ENCODE data around the gene FLVCR2.
A peak's percentile ranks its signal among the peaks of the same experiment; 100 is the strongest.

The FLVCR2 gene

DNA sequence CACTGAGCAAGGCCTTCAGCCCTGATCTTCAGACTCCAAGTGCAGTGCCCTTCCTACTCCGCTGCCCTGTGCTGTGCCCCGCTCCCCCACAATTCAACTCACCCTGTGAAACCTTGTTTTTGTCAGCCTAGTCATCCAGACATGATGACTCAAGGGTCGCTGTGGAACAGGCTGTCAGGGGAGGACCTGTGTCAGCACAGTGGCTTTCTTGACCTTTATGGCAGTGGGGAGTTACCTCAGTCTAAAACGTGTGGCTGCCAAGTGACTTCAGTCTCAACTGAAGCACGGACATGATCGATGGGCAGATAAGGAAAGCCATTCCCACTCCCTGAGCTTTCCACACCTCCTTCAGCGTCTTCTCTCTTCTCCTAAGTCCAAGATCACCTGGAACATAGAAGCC lies 16.3 kb upstream of the FLVCR2 start:
- Mint-ChIP-seq H3K9me3 (no peaks in the 10 kb centered on the region), H3K27ac (no peak overlapping the region), H3K27me3 (peaks cover 0 to 12% of the 10 kb centered on the region in 2 donors), H3K4me3 (no peak overlapping the region), H3K36me3 (ENCODE audit: insufficient read depth) (peaks cover 3% of the 10 kb centered on the region), H3K4me1 (ENCODE audit: low read depth in 2 of 2) (peaks cover 14 to 27% of the 10 kb centered on the region in 2 donors)
- no peak for DNase-seq
- no peak for ATAC-seq (replicated peaks)

DNA sequence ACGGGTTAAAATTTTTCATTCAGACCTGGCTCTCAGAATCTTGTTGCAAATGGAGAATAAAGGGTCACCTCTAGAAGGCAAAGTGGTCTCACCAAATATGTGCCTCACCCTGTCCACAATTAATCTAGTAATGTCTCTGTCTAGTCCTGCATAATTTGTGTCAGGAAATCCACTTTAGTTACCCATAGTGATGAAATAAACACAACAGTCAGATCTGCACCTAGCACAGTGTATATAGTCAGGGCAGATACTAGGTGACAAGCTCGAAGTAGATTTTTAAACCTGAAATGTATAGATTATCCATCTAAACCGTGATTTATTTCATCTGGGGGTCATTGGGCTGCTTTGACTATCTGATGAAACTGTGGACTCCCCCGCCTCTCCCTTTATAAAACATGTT lies 15.9 kb upstream of the FLVCR2 start:
- H3K4me3 Mint-ChIP-seq, result no peak overlapping the region
- DNase-seq, result no peak
- peaks cover 0 to 12% of the 10 kb centered on the region in 2 donors for H3K27me3 Mint-ChIP-seq
- H3K9me3 Mint-ChIP-seq, result no peaks in the 10 kb centered on the region
- H3K36me3 Mint-ChIP-seq (ENCODE audit: insufficient read depth), result peaks cover 3% of the 10 kb centered on the region
- no peak for ATAC-seq (replicated peaks)
- peaks cover 14 to 27% of the 10 kb centered on the region in 2 donors for H3K4me1 Mint-ChIP-seq (ENCODE audit: low read depth in 2 of 2)
- H3K27ac Mint-ChIP-seq, result no peak overlapping the region

DNA sequence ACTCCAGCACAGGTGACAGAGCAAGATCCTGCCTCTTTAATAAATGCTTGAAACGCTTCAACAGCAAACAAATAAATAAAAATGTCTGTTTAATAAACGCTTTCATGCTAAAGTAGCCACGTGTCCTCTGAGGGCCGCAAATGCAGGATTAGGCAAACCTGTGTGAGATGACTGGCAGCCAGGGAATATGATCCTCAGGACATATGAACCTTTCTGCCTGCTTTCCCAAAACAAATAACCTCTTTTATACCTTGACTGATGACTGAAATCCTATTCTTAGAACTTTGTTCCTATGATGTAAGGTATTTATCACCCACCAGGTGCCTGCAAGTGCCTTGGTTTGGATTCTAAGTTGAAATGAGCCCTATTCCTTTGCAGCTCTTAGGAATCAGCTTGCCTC lies 14.5 kb upstream of the FLVCR2 start:
- Mint-ChIP-seq H3K36me3 (ENCODE audit: insufficient read depth) (peaks cover 3% of the 10 kb centered on the region), H3K27ac (no peak overlapping the region), H3K4me1 (ENCODE audit: low read depth in 2 of 2) (peaks cover 14 to 27% of the 10 kb centered on the region in 2 donors), H3K27me3 (peaks cover 0 to 12% of the 10 kb centered on the region in 2 donors), H3K9me3 (no peaks in the 10 kb centered on the region), H3K4me3 (no peak overlapping the region)
- ATAC-seq (replicated peaks), result no peak
- no peak for DNase-seq

DNA sequence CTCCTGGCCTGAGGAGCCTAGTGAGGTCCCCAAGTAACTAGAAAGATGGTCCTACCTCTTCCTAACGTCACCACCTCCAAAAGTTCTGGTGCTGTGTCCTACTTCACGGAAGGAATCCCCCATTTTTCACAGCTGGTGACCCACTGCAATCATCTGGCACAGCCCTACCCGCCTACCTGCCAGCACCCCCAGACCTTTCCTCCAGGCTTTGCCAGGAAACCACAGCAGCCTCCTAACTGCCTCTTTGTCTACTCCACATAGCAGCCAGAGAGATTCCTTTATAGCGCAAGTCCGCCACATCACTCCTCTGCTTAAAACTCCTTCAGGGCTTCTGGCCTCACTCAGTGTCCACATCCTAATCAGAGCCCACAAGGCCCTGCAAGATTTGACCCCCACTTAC lies 13.4 kb upstream of the FLVCR2 start:
- no peak overlapping the region for H3K4me3 Mint-ChIP-seq
- peaks cover 14 to 27% of the 10 kb centered on the region in 2 donors for H3K4me1 Mint-ChIP-seq (ENCODE audit: low read depth in 2 of 2)
- ATAC-seq (replicated peaks), result no peak
- peaks cover 0 to 12% of the 10 kb centered on the region in 2 donors for H3K27me3 Mint-ChIP-seq
- DNase-seq, result no peak
- H3K36me3 Mint-ChIP-seq (ENCODE audit: insufficient read depth), result peaks cover 3% of the 10 kb centered on the region
- no peaks in the 10 kb centered on the region for H3K9me3 Mint-ChIP-seq
- H3K27ac Mint-ChIP-seq, result peak overlapping the region in 1 of 2 donors; percentile 17

DNA sequence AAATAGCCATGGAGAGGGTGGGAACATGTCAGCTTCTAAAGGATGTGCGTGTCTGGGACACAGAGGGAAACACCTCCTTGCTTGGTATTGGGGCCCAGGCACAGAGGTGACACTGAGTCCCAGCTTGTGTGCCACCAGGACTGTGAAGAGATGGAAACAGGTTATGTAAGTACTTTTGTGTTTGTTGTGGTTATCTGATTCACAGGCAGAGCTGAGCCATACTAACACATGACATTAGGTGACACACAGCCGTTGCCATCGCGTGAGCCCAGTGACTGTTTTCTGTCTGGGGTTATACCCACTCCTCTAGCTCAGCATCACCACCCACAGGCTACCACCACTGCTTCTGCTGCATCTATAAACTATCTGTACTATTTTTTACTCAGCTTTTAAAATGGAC lies 12.1 kb upstream of the FLVCR2 start:
- Mint-ChIP-seq H3K4me1 (ENCODE audit: low read depth in 2 of 2) (peaks cover 10 to 15% of the 10 kb centered on the region in 2 donors), H3K4me3 (peak overlapping the region in 1 of 2 donors; percentile 11), H3K9me3 (no peaks in the 10 kb centered on the region), H3K27ac (peak overlapping the region; percentile 21 to 84), H3K36me3 (ENCODE audit: insufficient read depth) (peaks cover 3% of the 10 kb centered on the region), H3K27me3 (peaks cover 0 to 12% of the 10 kb centered on the region in 2 donors)
- DNase-seq, result peak in 2 of 3 experiments; percentile 15 to 24
- ATAC-seq (replicated peaks), result peak; percentile 96

DNA sequence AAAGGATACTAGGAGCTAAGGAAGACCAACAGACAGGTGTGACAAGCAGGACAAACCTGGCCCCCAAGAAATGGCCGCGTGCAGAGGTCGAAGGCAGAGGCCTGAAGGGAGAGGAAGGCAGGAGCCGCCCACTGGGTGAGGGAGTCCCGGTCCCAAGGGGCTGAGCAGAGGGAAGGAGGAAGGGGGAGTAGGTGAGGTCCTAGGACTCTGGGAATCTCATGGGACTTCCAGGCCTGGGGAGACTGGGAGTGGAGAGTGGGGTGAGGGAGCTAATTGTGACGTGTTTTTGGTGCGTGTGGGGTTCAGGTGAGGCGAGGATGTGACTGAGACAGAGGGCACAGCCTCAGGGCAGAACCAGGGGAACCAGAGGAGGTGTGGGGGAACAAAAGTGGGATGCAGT lies 11.7 kb upstream of the FLVCR2 start:
- ATAC-seq (replicated peaks) (no peak), DNase-seq (no peak)
- no peak overlapping the region for H3K4me3 Mint-ChIP-seq
- H3K27ac Mint-ChIP-seq, result peak overlapping the region; percentile 21 to 84
- H3K27me3 Mint-ChIP-seq, result peaks cover 0 to 7% of the 10 kb centered on the region in 2 donors
- H3K9me3 Mint-ChIP-seq, result no peaks in the 10 kb centered on the region
- H3K36me3 Mint-ChIP-seq (ENCODE audit: insufficient read depth), result peaks cover 3% of the 10 kb centered on the region
- peaks cover 10 to 12% of the 10 kb centered on the region in 2 donors for H3K4me1 Mint-ChIP-seq (ENCODE audit: low read depth in 2 of 2)

DNA sequence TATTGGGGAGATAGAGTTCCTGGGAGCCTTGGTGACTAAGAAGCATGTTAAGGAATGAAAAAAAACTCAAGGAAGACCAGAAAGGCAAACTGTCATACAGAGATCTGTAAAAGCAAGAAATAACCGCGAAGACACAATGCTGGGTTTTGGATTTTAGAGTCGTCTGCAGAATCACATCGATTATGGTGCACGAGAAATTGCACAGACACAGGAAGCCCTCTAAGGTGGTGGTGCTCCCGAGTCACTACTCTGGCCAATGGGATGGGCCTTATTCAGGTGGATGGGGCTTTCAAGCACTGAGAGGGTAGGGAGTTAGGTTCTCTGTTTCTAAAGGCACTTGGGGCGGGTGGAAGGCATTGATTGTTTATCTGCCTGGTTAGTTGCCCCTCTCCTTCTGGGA lies 10.3 kb upstream of the FLVCR2 start:
- H3K27me3 Mint-ChIP-seq, result no peaks in the 10 kb centered on the region
- H3K4me3 Mint-ChIP-seq, result no peak overlapping the region
- peaks cover 3% of the 10 kb centered on the region for H3K36me3 Mint-ChIP-seq (ENCODE audit: insufficient read depth)
- H3K4me1 Mint-ChIP-seq (ENCODE audit: low read depth in 2 of 2), result peaks cover 10 to 12% of the 10 kb centered on the region in 2 donors
- no peak overlapping the region for H3K27ac Mint-ChIP-seq
- H3K9me3 Mint-ChIP-seq, result no peaks in the 10 kb centered on the region
- ATAC-seq (replicated peaks) (no peak), DNase-seq (no peak)

DNA sequence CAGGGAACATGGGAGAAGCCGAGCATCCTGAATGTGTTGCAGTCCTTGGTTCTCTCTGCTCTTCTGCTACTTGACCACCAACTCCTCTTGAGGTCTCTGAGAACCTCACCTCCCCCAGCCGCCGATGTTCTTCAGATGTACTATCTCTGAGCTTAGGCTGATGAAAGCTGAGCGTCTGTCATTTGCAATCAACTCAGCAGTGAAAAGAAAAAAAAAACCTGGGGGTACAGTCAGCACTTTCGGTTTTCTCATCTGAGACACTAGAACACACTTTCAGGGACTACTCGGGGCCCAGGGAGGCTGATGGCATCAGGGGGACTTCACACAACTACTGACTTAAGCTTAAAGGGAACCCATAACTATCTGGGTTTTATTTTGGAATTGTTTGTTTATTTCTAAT lies 9.6 kb upstream of the FLVCR2 start:
- Mint-ChIP-seq H3K27ac (peak overlapping the region in 1 of 2 donors; percentile 26), H3K4me1 (ENCODE audit: low read depth in 2 of 2) (peaks cover 10 to 12% of the 10 kb centered on the region in 2 donors), H3K9me3 (no peaks in the 10 kb centered on the region), H3K4me3 (no peak overlapping the region), H3K27me3 (no peaks in the 10 kb centered on the region), H3K36me3 (ENCODE audit: insufficient read depth) (peaks cover 3% of the 10 kb centered on the region)
- DNase-seq (no peak), ATAC-seq (replicated peaks) (no peak)

DNA sequence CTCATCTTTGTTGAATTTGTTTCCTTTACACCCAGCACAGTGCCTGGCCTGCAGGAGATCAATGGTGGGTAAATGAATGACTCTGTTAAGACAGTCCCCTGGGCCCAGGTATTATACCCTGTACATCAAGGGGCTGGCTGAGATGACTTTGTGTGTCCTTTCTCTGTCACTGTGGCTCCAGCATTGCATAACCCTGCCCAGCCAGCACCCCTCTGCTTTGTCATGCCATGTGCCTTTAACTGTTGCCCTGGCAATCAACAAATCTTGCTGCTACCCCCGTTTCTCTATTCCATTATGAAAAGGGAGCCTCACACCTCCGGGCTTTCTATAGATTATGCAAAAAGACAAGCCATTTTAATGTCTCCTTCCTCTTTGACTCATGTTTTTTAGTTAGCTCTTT lies 7.6 kb upstream of the FLVCR2 start:
- Mint-ChIP-seq H3K4me3 (no peak overlapping the region), H3K4me1 (ENCODE audit: low read depth in 2 of 2) (peaks cover 8 to 10% of the 10 kb centered on the region in 2 donors), H3K27me3 (no peaks in the 10 kb centered on the region), H3K27ac (no peak overlapping the region), H3K9me3 (no peaks in the 10 kb centered on the region), H3K36me3 (ENCODE audit: insufficient read depth) (peaks cover 5% of the 10 kb centered on the region)
- DNase-seq (no peak), ATAC-seq (replicated peaks) (no peak)

DNA sequence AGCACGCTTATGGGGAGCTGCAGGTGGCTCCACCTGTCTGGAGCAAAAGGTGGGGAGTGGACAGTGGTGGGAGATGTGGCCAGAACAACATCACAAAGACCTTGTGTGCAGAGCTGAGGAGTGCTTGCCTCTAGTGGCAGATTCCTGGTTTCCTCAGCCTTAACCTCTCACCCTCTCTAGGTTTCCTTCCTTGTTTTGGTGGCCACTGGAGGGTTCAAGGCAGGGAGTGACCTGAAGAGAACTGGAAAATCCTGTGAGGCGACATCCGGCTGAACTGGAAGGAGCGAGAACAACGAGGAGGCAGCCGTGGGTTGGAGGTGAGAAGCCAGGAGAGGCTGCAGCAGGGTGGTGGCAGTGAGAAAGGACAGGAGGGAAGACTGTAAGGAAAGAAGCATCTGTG lies 6.3 kb upstream of the FLVCR2 start:
- Mint-ChIP-seq H3K4me3 (no peak overlapping the region), H3K27ac (no peak overlapping the region), H3K27me3 (no peaks in the 10 kb centered on the region), H3K9me3 (no peaks in the 10 kb centered on the region), H3K4me1 (ENCODE audit: low read depth in 2 of 2) (no peaks in the 10 kb centered on the region), H3K36me3 (ENCODE audit: insufficient read depth) (peaks cover 2% of the 10 kb centered on the region)
- ATAC-seq (replicated peaks) (no peak), DNase-seq (no peak)

DNA sequence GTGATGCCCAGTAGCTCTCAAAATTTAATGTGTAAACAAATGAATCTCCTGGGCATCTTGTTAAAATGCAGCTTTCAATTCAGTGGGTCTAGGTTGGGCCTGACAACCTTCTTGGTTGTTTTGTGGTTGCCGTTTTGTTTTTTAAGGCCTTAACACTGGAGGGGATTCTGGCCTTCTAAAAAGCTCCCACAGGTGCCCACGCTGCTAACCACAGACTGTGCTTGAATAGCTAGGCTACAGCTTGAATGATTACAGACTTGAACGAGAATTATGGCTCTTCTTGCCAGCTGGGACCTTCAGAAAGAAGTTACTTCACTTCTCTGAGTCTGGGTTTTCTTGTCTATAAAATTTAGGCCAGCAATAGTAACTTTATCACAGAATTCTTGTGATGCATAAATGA lies 1.3 kb upstream of the FLVCR2 start:
- no peak overlapping the region for H3K27ac Mint-ChIP-seq
- peaks cover 16 to 20% of the 10 kb centered on the region in 2 donors for H3K4me1 Mint-ChIP-seq (ENCODE audit: low read depth in 2 of 2)
- no peaks in the 10 kb centered on the region for H3K9me3 Mint-ChIP-seq
- DNase-seq, result no peak
- no peak for ATAC-seq (replicated peaks)
- H3K36me3 Mint-ChIP-seq (ENCODE audit: insufficient read depth), result peaks cover 2% of the 10 kb centered on the region
- H3K27me3 Mint-ChIP-seq, result no peaks in the 10 kb centered on the region
- peak overlapping the region in 1 of 2 donors; percentile 87 for H3K4me3 Mint-ChIP-seq

DNA sequence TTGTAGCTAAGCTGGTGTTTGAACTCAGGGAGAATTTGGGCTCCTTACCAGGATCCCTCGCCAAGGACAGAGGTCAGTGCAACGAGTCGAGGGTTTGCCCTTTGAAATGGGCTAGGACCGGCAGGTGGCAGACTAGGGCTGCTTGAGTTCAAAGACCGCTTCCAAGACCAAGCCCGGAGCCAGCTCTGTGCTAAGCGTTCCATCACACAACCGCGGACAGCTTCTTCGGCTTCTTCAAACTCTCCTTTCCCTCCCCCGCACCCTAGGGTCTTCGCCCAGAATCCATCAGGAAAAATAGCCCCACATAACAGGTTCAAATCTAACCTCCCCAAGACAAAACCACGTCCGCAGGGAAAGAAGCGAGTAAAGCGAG lies 705 bp upstream of the FLVCR2 start:
- Mint-ChIP-seq H3K9me3 (no peaks in the 10 kb centered on the region), H3K27ac (peak overlapping the region; percentile 81 to 91), H3K4me1 (ENCODE audit: low read depth in 2 of 2) (peaks cover 16 to 20% of the 10 kb centered on the region in 2 donors), H3K27me3 (no peaks in the 10 kb centered on the region), H3K4me3 (peak overlapping the region; percentile 87 to 92), H3K36me3 (ENCODE audit: insufficient read depth) (peaks cover 2% of the 10 kb centered on the region)
- ATAC-seq (replicated peaks), result peak; percentile 89
- DNase-seq, result peak; percentile 52 to 62 (median 55)

DNA sequence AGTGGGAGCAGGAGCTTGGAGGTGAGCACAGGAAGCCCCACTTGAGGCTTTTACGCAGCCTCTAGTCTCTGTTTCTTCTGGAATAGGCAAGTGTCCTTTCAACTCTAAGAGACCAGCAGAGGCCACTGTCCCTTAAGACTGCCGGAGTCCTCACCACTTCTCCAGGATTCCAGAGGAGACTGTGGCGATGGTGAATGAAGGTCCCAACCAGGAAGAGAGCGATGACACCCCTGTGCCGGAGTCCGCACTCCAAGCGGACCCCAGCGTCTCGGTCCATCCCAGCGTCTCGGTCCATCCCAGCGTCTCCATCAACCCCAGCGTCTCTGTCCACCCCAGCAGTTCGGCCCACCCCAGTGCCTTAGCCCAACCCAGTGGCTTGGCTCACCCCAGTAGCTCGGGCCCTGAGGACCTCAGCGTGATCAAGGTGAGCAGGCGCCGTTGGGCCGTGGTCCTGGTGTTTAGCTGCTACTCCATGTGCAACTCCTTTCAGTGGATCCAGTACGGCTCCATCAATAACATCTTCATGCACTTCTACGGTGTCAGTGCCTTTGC lies 442 bp downstream of the FLVCR2 start:
- Mint-ChIP-seq H3K36me3 (ENCODE audit: insufficient read depth) (peaks cover 2% of the 10 kb centered on the region), H3K4me1 (ENCODE audit: low read depth in 2 of 2) (peaks cover 16 to 20% of the 10 kb centered on the region in 2 donors), H3K27ac (no peak overlapping the region)

DNA sequence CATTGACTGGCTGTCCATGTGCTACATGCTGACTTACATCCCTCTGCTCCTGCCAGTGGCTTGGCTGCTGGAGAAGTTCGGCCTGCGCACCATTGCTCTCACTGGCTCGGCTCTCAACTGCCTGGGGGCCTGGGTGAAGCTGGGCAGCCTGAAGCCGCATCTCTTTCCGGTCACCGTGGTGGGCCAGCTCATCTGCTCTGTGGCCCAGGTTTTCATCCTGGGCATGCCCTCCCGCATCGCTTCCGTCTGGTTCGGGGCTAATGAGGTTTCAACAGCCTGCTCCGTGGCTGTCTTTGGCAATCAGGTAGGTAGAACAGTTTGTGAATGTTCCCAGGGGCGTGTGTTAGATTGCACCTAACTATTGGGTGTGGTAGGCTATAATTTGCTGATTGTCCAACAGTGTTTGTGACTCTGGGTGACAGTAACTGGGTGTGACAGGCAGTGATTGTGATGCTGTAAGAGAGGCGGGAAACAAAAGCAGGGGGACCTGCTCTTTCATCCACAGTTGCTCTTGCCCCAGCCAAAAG lies 981 bp downstream of the FLVCR2 start:
- H3K4me3 Mint-ChIP-seq, result peak overlapping the region; percentile 87 to 92
- ATAC-seq (replicated peaks), result no peak
- H3K27me3 Mint-ChIP-seq, result no peaks in the 10 kb centered on the region
- peaks cover 16 to 20% of the 10 kb centered on the region in 2 donors for H3K4me1 Mint-ChIP-seq (ENCODE audit: low read depth in 2 of 2)
- no peak overlapping the region for H3K27ac Mint-ChIP-seq
- DNase-seq, result no peak
- H3K36me3 Mint-ChIP-seq (ENCODE audit: insufficient read depth), result no peaks in the 10 kb centered on the region
- no peaks in the 10 kb centered on the region for H3K9me3 Mint-ChIP-seq

More for the DNA sequence above, 442 bp downstream of the FLVCR2 start:
- ATAC-seq (replicated peaks) (peak; percentile 5), DNase-seq (no peak)
- Mint-ChIP-seq H3K9me3 (no peaks in the 10 kb centered on the region), H3K4me3 (peak overlapping the region; percentile 87 to 92), H3K27me3 (no peaks in the 10 kb centered on the region)

All from effector memory CD8-positive, alpha-beta T cell (primary cell).